Tibial nerve (tissue), 3 donors: Measurements from ENCODE around the gene BCAS1.

Experiments used
- POLR2A ChIP-seq, 2 donors: fragments of 450-650 bp; IDR thresholded peaks; one replicate each; pipeline ENCODE4 v1.6.1; 2017; ENCODE audit warnings: antibody characterized with exemption in 2 of 2, mild to moderate bottlenecking in 2 of 2, moderate library complexity in 2 of 2
- TF ChIP-seq, protein P1 (sequence below), 5 experiments: fragments of 200-600 bp in 3 of 5; fragments of 450-650 bp in 2 of 5; sonication (generic) in 3 of 5; IDR thresholded peaks; one replicate each; pipeline ENCODE4 v1.5.1; 2016 to 2019; ENCODE audit warnings: antibody characterized with exemption in 5 of 5, mild to moderate bottlenecking in 3 of 5, moderate library complexity in 2 of 5

DNA sequence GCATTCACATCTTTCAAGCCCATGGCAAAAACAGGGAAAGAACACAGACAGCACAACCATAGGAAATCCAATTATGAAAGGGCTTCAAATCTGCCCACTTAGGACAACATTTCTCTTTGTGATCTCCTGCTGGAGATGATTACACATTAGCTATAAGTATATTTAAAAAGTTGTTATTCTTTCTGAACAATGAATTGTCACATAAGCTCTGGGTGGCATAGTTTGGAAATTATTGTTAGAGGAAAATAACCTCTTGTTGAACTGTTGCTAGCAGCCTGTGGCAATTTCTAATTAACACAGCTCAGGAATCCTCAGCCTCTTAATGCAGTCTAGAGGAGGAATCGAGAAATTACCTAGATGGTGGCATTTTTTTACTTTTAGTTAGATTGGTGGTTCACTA is 54.9 kb downstream of the BCAS1 start:
- TF ChIP-seq, protein P1, sequence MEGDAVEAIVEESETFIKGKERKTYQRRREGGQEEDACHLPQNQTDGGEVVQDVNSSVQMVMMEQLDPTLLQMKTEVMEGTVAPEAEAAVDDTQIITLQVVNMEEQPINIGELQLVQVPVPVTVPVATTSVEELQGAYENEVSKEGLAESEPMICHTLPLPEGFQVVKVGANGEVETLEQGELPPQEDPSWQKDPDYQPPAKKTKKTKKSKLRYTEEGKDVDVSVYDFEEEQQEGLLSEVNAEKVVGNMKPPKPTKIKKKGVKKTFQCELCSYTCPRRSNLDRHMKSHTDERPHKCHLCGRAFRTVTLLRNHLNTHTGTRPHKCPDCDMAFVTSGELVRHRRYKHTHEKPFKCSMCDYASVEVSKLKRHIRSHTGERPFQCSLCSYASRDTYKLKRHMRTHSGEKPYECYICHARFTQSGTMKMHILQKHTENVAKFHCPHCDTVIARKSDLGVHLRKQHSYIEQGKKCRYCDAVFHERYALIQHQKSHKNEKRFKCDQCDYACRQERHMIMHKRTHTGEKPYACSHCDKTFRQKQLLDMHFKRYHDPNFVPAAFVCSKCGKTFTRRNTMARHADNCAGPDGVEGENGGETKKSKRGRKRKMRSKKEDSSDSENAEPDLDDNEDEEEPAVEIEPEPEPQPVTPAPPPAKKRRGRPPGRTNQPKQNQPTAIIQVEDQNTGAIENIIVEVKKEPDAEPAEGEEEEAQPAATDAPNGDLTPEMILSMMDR (IDR thresholded peaks at IDR 0.05) = no peak
- no peak for TF ChIP-seq POLR2A (IDR thresholded peaks at IDR 0.05)
